ENCODE results near the gene SIRT2. TPM values are rescaled to one million over a fixed set of nuclear protein-coding genes. Genes with fewer than 3 reads are reported as not detected.

Gene SIRT2
- total and polyA plus RNA-seq, 2 of the 13 experiments (the other 11 are each of a cell fraction or from before 2014, with no cell fraction given), result 22.3 to 26.1 TPM

DNA sequence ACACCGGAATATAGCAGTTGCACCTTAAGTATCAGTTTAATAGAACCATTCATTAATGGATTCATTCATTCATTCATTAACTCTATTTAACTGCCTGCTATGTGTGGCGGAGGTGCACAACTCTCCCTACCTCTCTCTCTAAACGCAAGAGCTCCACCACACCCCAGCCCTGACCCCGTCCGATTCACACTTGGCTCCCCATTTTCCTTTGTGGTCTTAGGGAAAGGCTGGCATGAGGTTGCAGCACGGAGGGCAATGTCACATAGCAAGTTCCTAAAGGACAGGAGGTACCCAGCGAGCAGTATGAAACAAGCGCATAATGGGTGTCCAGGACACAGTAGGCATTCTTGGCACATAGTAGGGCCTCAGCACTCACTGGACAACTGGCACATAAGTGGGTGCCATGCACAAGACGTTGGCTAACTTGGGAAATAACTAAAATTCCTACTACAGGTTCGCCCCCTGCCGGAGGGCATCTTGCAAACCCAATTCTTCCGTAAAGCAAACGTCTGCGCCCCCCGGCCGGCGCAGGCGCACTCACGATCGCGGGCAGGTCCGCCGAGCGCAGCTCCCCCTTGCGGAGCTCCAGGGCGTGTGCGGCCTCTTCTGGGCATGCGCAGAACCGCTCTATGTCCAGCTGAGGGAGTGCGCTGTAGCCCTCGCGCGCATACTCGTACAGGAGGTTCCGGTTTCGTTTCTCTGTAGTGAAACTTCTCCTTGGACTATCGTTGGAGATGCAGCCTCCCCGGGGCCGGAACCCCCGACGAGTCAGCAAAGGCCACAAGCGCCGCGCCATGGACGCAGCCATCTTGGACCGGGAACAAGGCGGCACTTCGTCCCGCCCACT, 30.7 kb upstream of the SIRT2 start, which contains the start of gene SARS2 (continued):
- TF ChIP-seq, protein P1, sequence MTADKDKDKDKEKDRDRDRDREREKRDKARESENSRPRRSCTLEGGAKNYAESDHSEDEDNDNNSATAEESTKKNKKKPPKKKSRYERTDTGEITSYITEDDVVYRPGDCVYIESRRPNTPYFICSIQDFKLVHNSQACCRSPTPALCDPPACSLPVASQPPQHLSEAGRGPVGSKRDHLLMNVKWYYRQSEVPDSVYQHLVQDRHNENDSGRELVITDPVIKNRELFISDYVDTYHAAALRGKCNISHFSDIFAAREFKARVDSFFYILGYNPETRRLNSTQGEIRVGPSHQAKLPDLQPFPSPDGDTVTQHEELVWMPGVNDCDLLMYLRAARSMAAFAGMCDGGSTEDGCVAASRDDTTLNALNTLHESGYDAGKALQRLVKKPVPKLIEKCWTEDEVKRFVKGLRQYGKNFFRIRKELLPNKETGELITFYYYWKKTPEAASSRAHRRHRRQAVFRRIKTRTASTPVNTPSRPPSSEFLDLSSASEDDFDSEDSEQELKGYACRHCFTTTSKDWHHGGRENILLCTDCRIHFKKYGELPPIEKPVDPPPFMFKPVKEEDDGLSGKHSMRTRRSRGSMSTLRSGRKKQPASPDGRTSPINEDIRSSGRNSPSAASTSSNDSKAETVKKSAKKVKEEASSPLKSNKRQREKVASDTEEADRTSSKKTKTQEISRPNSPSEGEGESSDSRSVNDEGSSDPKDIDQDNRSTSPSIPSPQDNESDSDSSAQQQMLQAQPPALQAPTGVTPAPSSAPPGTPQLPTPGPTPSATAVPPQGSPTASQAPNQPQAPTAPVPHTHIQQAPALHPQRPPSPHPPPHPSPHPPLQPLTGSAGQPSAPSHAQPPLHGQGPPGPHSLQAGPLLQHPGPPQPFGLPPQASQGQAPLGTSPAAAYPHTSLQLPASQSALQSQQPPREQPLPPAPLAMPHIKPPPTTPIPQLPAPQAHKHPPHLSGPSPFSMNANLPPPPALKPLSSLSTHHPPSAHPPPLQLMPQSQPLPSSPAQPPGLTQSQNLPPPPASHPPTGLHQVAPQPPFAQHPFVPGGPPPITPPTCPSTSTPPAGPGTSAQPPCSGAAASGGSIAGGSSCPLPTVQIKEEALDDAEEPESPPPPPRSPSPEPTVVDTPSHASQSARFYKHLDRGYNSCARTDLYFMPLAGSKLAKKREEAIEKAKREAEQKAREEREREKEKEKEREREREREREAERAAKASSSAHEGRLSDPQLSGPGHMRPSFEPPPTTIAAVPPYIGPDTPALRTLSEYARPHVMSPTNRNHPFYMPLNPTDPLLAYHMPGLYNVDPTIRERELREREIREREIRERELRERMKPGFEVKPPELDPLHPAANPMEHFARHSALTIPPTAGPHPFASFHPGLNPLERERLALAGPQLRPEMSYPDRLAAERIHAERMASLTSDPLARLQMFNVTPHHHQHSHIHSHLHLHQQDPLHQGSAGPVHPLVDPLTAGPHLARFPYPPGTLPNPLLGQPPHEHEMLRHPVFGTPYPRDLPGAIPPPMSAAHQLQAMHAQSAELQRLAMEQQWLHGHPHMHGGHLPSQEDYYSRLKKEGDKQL (CRISPR knock-in tag; IDR thresholded peaks at IDR 0.05; ENCODE audit: low read depth), result no peak
- 0 out of 2 replicates have a peak, but pooled peaks have one; percentile 62 for TF ChIP-seq ZKSCAN8 (CRISPR knock-in tag; IDR thresholded peaks at IDR 0.05; ENCODE audit: borderline replicate concordance)
- no peak for TF ChIP-seq CENPX (CRISPR knock-in tag; IDR thresholded peaks at IDR 0.05)
- TF ChIP-seq, protein P2, sequence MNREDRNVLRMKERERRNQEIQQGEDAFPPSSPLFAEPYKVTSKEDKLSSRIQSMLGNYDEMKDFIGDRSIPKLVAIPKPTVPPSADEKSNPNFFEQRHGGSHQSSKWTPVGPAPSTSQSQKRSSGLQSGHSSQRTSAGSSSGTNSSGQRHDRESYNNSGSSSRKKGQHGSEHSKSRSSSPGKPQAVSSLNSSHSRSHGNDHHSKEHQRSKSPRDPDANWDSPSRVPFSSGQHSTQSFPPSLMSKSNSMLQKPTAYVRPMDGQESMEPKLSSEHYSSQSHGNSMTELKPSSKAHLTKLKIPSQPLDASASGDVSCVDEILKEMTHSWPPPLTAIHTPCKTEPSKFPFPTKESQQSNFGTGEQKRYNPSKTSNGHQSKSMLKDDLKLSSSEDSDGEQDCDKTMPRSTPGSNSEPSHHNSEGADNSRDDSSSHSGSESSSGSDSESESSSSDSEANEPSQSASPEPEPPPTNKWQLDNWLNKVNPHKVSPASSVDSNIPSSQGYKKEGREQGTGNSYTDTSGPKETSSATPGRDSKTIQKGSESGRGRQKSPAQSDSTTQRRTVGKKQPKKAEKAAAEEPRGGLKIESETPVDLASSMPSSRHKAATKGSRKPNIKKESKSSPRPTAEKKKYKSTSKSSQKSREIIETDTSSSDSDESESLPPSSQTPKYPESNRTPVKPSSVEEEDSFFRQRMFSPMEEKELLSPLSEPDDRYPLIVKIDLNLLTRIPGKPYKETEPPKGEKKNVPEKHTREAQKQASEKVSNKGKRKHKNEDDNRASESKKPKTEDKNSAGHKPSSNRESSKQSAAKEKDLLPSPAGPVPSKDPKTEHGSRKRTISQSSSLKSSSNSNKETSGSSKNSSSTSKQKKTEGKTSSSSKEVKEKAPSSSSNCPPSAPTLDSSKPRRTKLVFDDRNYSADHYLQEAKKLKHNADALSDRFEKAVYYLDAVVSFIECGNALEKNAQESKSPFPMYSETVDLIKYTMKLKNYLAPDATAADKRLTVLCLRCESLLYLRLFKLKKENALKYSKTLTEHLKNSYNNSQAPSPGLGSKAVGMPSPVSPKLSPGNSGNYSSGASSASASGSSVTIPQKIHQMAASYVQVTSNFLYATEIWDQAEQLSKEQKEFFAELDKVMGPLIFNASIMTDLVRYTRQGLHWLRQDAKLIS (CRISPR knock-in tag; IDR thresholded peaks at IDR 0.05), result 0 out of 2 replicates have a peak, but pooled peaks have one; percentile 8
- no peak; the same call in 1 of the 2 replicates for TF ChIP-seq ZBTB38 (CRISPR knock-in tag; IDR thresholded peaks at IDR 0.05)
- no peak for TF ChIP-seq RFX1 (IDR thresholded peaks at IDR 0.05)
- TF ChIP-seq ZNF670 (CRISPR knock-in tag; IDR thresholded peaks at IDR 0.05; ENCODE audit: borderline replicate concordance), result no peak
- peak; percentile 43; the same call in 1 of the 2 replicates for TF ChIP-seq FOXC1 (CRISPR knock-in tag; IDR thresholded peaks at IDR 0.05; ENCODE audit: borderline replicate concordance)
- TF ChIP-seq ZNF614 (CRISPR knock-in tag; IDR thresholded peaks at IDR 0.05; ENCODE audit: borderline replicate concordance), result peak; percentile 52; the same call in 1 of the 2 replicates
- TF ChIP-seq, protein P3, sequence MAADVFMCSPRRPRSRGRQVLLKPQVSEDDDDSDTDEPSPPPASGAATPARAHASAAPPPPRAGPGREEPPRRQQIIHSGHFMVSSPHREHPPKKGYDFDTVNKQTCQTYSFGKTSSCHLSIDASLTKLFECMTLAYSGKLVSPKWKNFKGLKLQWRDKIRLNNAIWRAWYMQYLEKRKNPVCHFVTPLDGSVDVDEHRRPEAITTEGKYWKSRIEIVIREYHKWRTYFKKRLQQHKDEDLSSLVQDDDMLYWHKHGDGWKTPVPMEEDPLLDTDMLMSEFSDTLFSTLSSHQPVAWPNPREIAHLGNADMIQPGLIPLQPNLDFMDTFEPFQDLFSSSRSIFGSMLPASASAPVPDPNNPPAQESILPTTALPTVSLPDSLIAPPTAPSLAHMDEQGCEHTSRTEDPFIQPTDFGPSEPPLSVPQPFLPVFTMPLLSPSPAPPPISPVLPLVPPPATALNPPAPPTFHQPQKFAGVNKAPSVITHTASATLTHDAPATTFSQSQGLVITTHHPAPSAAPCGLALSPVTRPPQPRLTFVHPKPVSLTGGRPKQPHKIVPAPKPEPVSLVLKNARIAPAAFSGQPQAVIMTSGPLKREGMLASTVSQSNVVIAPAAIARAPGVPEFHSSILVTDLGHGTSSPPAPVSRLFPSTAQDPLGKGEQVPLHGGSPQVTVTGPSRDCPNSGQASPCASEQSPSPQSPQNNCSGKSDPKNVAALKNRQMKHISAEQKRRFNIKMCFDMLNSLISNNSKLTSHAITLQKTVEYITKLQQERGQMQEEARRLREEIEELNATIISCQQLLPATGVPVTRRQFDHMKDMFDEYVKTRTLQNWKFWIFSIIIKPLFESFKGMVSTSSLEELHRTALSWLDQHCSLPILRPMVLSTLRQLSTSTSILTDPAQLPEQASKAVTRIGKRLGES (CRISPR knock-in tag; IDR thresholded peaks at IDR 0.05; ENCODE audit: borderline replicate concordance), result no peak
- TF ChIP-seq SOX6 (IDR thresholded peaks at IDR 0.05), result no peak
- peak; percentile 56 for TF ChIP-seq SOX6 (CRISPR knock-in tag; IDR thresholded peaks at IDR 0.05)
- no peak for TF ChIP-seq ZNF274 (CRISPR knock-in tag; IDR thresholded peaks at IDR 0.05)
- TF ChIP-seq ZNF251 (CRISPR knock-in tag; IDR thresholded peaks at IDR 0.05), result no peak
- TF ChIP-seq, protein P4, sequence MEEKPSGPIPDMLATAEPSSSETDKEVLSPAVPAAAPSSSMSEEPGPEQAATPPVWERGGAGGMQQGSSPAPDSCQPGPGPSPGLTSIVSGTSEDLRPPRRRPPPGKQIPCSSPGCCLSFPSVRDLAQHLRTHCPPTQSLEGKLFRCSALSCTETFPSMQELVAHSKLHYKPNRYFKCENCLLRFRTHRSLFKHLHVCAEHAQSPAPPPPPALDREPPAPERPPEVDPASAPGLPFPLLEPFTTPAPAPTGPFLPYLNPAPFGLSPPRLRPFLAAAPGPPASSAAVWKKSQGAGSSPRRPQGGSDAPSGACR (CRISPR knock-in tag; IDR thresholded peaks at IDR 0.05), result no peak
- peak; percentile 6; the same call in 1 of the 2 replicates for TF ChIP-seq MED1 (CRISPR knock-in tag; IDR thresholded peaks at IDR 0.05)

All from HepG2 (cell line).